NCI-H146 treated with DMSO at 0.1 percent for 48 hours (cell line): ENCODE results near the gene TPX2.

Experiments
- DNase-seq: peaks from one replicate; lab custom pipeline; 2025; ENCODE audit not compliant: unreplicated experiment; lab: John Stamatoyannopoulos, UW

Gene TPX2, protein sequence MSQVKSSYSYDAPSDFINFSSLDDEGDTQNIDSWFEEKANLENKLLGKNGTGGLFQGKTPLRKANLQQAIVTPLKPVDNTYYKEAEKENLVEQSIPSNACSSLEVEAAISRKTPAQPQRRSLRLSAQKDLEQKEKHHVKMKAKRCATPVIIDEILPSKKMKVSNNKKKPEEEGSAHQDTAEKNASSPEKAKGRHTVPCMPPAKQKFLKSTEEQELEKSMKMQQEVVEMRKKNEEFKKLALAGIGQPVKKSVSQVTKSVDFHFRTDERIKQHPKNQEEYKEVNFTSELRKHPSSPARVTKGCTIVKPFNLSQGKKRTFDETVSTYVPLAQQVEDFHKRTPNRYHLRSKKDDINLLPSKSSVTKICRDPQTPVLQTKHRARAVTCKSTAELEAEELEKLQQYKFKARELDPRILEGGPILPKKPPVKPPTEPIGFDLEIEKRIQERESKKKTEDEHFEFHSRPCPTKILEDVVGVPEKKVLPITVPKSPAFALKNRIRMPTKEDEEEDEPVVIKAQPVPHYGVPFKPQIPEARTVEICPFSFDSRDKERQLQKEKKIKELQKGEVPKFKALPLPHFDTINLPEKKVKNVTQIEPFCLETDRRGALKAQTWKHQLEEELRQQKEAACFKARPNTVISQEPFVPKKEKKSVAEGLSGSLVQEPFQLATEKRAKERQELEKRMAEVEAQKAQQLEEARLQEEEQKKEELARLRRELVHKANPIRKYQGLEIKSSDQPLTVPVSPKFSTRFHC

DNA sequence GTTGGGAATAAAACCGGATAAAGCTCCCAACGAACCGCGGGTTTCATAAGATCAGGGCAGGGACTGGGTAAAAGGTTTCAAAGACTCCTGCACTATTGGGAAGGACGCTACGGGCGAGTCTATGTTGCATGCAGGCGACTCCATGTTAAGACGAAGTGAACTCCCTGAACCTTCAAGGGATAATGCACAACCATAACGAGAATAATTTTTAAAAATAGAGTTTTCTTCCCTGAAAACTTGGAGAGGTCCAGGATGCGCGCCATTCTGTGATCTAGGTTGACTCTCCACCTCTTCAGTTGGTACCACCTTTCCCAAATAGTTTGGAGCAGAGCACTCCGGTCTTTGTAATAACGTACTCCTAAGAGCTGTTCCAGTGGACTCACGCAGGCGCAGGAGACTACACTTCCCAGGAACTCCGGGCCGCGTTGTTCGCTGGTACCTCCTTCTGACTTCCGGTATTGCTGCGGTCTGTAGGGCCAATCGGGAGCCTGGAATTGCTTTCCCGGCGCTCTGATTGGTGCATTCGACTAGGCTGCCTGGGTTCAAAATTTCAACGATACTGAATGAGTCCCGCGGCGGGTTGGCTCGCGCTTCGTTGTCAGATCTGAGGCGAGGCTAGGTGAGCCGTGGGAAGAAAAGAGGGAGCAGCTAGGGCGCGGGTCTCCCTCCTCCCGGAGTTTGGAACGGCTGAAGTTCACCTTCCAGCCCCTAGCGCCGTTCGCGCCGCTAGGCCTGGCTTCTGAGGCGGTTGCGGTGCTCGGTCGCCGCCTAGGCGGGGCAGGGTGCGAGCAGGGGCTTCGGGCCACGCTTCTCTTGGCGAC is at the start of gene TPX2:
Gene TPX2 (plus strand): TSS at position 562 of the 821 bp plus-strand sequence. CDS start 18,187 bp downstream, outside the sequence.
- DNase-seq: peak; percentile 100

DNA sequence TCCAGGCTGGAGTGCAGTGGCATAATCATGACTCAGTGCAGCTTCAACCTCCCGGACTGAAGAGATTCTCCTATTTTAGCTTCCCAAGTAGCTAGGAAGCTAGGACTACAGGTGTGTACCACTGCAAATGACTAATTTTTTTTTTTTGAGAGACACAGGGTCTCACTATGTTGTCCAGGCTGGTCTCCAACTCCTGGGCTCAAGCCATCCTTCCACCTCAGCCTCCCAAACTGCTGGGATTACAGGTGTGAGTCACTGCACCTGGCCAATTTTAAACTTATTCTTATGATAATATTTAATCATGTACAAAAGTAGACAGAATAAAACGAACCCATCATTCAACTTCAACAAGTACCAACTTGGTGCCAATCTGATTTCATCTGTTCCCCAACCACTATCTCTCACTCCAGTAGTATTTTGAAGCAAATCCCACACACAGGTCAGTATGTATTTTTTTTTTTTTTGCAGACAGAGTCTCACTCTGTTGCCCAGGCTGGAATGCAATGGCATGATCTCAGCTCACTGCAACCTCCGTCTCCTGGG is 48.9 kb upstream of the TPX2 start:
- DNase-seq: no peak

DNA sequence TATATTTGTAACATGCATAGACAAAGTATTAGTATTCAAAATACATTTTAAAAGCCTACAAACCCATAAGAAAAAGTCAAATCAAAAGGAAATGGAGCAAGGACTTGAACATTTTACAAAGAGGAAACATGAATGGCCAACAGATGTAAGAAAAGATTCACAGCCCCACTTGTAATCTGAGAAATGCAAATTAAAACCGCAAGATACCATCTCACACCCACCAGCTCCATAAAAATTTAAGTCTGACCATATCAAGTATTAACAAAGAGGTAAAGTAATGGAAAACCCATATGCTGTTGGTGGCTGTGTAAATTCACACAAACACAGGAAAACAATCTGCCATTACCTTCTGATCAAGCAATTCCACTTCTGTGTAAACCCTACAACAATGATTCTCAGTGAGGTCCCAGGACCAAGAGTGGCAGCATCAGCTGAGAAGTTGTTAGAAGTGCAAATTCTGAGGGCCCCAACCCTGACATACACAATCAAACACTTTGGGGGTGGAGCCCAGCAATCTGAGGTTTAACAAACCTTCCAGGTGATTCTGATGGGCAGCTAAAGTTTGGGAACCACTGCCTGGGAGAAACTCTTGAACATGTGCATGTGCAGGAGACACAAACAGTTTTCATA is 47.3 kb upstream of the TPX2 start:
- DNase-seq: no peak

DNA sequence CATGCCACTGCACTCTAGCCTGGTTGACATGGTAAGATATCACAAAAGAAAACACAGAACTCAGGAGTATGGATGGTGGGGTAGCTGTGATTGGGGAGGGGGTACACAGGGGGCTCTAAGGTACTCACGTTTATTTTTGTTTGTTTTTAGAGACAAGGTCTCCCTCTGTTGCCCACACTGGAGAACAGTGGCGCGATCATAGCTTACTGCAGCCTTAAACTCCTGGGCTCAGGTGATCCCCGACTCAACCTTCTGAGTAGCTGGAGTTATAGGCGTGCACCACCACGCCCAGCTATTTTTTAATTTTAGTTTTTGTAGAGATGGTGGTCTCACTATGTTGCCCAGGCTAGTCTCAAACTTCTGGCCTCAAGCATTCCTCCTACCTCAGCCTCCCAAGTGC is 45.7 kb upstream of the TPX2 start:
- no peak for DNase-seq

DNA sequence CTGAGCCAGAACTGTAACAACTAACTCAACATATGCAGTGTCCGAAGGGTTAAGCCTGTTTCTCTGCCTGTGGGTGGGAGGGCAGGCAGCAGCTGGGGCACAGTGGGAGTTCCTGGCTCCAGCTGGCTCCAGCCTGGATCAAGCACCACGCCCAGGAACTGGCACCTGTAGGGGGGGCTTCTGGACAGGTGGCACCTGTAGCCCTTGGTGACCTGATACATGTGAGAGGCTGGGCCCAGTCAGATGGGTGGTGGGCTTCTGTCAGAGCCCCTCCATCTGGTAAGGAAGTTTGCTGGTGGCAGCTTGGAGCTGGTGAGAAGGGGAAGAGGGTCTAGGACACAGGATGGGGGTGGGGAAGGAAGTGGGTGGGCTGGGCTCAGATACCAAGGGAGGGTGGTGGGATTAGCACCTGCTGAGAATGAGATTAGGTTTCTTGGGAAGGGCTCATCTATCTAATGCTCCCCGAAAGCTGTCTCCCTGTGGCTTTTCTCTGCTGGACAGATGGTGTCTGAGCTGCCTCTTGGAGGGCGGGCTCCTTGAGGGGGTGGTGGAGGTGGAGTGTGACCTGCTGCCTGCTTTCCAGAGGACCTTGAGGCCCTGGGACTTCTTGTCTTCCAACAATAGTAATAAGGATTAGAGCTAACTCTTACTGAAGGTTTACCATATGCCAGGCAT is 45.0 kb upstream of the TPX2 start:
- peak; percentile 89 for DNase-seq

DNA sequence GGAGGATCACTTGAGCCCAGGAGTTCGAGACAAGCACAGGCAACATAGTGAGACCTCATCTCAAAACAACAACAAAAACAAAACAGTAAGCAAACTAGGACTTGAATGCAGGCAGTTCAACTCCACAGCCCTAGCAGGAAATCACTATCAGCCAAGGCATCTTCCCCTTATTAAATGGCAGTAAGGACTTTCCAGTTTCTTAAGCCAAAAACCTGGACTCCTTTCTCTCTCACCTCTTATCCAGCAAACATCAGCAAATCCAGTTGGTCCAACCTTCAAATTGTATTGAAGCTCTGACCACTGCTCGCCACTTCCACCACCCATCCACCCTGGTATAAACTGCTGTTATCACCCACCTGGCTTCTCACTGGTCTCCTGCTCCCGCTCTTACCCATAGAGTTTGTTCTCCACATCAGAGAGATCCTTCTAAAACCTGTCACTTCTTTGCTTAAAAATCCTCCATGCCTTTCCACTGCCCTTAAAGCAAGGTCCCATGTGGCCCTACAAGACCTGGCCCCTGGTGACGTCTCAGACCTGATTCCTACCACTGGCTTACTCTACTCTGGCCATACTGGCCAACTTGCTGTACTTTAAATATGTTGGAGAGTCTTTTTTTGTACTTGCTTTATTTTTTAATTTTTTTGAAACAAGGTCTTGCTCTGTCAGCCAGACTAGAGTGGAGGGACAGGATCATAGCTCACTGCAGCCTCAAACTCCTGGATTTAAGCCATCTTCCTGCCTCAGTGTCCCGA is 44.1 kb upstream of the TPX2 start:
- no peak for DNase-seq

DNA sequence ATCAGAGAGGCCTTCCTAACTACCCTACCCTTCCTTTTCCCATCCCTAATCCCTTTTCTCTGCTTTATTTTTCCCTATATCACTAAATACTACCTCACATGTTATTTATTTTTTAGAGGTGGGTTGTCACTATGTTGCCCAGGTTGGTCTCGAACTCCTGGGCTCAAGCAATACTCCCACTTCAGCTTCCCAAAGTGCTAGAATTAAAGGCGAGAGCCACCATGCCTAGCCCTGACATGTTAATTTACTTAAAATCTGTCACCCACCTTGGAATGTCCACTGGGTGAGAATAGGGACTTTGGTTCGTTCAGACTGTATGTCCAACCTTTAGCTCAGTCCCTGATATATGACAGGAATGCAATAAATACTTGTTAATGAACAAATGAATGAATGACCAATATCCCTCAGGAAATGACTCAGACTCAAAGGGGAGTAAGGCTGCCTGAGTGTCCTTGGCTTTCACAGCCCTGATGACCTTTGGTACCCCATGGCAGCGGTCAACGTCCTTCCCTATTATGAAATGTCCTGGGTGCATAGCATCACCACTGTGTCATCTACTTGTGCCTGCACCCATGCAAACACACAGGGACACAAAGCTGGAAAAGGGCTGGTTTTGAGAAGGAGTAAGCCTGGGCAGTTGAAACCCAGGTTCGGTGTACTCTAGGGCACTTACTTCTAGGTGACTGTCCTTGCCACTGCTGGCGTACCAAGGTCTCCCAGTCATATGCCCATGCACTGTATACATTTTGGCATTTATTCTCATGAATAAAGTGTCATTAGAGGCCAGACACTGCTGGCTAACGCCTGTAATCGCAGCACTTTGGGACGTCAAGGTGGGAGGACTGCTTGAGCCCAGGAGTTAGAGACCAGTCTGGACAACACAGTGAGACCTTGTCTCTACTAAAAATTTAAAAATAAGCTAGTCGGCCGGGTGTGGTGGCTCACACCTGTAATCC is 43.0 kb upstream of the TPX2 start:
- DNase-seq: no peak

DNA sequence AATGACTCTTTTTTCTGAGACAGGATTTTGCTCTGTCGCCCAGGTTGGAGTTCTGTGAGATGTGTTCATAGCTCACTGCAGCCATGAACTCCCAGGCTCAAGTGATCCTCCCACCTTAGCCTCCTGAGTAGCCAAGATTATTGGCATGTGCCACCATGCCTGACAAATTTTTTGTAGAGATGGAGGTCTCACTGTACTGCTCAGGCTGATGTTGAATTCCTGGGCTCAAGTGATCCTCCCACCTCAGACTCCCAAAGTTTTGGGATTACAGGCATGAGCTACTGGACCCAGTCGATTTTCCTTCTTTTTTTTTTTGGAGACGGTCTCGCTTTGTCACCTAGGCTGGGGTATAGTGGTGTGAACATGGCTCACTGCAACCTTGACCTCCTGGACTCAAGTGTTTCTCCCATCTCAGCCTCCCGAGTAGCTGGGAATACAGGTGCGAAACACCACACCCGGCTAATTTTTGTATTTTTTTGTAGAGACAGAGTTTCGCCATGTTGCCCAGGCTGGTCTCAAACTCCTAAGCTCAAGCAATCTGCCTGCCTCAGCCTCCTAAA is 40.8 kb upstream of the TPX2 start:
- DNase-seq: no peak

DNA sequence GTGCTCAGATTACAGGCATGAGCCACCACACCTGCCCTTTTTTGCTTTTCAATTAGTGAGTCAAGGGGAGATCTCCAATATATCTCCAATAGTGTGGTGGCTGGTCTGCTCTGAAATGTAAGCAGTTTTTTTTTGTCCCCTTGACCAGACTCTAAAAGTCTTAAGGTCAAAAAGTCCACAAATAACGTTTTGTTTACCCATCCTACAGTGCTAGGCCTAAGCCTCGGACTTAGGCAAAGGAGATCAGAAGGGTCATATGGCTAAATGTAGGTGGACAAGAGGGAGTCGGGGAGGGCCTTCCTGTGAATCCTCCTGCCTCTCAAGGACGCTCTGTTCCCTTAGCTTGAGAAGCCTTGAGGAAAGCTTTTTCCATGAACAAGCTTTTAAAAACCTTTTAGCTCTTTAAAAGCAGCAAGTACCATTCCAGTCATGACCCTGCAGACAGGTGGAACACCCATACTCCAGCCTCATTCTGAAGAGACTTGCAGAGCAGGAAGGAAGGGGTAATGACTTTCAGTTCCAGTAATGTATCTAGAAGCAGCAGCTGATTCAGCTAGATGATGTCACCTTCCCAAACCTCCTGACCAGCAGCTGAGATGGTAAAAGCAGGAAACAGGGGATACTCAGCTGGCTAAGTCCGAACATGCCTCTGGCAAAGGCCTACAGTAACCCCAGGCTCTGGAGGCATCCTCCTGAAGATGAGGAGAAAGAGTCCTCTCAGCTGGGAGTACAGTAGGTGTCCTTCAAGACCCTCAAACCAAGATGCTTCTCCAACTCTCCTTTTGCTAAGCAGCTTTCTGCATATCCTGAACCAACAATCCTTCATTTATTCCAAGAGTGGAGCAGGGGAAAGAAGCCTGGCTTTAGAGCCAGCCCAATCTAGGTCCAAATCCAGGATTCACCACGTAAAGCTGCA is 40.0 kb upstream of the TPX2 start:
- DNase-seq: peak; percentile 43

DNA sequence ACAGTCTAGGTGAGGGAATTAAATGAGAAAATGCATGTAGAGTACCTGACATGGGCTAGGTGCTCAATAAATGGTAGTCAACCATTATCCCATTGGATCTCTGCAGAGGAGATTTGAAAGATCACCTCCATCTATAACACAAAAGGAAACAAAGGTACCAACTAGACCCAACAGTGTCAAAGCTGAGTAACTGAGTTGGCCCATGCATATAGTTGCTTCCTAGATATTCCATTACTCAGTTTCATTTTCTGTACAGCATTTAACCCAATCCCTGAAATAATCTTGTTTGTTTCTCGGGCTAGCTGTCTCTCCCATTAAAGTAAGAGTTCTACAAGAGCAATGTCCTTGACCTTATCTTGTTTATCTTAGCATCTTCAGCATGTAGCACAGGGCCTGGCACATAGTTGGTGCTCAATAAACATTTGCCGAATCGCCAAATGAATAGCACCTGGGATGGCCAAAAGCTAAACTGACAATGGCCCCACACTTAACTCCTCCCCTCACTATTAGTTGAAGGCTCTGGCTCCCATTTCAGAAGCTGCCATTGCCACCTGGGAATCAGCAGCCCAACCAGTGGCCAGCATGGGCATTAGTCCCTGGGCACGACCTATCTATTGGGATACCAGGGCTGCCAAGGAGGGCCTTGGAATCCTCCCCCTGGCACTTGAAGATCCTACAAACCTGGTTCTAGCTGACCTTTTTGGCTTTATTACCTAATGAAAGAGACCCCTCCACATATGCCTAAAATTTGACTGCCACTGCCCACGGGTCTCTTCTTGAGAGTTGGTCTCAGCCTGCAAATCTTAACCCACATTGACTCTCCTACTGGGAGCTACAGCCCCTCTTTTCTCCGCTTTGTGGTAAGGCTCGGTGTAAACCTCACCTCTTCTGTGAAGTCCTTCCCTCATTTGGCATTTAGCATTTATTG is 39.0 kb upstream of the TPX2 start:
- DNase-seq: no peak

DNA sequence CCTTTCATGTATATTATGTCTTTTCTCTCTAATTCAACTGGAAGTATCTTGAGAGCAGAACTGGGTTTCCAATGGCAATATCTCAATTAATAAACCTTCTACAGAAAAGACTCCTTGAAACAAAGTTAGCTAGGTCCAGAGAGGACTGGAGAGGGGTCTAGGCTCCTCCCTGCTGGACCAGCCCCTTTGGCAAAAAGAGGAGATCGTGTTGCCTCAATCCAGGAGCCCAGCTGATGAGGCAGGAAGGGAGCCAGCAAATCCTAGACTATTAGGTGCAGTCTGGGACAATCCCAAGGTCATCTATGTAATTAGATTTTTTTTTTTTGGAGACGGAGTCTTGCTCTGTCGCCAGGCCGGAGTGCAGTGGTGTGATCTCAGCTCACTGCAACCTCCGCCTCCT is 38.3 kb upstream of the TPX2 start:
- no peak for DNase-seq

DNA sequence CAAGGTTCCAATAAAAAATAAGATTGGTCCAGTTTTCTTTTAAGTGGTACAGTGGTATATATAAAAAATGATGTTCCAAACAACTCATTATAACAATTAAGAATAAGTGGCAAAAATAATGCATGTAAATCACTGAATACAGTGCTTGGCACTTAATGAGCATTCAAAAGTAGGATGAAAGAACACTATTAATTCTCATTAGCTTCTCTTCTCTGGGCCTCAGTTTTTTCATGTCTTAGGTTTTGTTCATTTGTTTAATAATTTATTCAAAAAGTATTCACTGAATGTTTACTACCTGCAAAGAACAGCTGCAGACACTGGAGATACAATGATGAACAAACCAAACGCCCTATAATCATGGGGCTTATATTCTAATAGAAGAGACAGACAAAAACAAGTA is 37.5 kb upstream of the TPX2 start:
- no peak for DNase-seq

DNA sequence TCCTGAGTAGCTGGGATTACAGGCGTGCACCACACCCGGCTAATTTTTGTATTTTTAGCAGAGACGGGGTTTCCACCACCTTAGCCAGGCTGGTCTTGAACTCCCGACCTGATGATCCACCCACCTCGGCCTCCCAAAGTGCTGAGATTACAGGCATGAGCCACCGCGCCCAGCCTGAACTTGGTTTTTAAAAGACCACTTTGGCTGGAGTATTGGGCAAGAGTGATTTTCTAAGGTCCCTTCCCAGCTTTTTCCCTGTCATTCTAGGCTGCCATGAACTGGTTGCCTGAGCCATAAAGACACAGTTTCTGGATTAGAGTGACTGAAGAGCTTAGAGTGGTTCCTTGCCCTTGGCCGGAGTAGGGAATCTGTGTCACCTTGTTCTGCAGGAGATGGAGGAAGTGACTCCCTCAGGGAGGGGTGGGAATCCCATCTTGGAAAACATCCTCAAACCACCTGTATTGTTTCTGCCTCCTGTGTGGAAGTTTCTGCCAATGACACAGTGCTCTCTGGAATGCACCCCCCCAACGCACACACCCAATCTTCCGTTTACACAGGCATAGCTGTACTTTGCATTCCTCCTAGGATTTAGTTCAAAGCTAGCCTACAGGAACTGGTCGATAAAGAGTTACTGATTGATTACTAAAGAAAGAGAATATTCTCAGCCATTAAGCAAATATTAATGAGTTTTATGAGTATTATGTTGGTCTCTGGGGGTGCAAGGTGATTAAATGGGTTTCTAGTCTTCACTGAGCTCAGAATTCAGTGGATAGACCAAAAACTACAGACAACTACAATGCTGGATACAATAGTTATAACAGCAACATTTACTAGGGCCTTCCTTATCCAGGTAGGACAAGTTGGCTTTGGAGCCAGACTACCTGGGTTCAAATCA is 34.6 kb upstream of the TPX2 start:
- no peak for DNase-seq

DNA sequence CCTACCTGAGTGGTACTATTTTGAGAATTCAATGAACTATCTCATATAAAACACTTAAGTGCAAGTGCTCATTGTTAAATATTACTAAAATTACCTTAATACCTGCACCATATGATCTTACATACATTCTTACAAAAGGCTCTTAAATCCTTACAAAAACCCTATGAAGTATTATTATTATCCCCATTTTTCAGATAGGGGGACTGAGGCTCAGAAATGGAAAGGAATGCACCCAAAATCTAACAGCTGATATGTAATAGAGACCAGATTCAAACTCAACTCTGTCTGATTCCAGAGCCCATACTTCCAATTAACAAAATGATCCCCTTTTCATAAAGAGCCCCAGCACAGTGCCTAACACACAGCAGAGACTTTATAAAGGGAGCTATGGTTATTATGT is 33.9 kb upstream of the TPX2 start:
- no peak for DNase-seq
